Measurements from ENCODE around the gene NARF.
A peak's percentile ranks its signal among the peaks of the same experiment; 100 is the strongest.

Gene NARF

DNA sequence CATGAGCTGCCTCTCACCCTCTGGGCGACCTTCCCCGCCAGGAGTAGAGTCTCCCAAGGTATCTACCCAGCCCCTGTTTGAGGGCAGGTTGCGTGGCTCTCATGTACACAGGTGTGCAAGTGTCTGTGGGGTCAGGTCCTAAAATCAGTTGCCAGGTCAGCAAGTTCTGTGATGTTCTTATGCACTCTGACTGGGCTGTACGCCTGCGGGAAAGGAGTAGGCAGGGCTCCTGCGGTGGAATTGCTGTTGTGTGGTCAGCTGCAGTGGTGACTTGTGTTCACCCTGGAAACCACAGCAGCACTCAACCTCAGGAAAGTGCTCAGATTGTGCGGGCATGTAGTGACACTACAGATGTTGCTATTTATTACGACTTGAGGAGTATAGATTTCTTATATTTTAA lies 19.4 kb downstream of the NARF start:
- DNase-seq (ENCODE audit: low read depth) = no peak

DNA sequence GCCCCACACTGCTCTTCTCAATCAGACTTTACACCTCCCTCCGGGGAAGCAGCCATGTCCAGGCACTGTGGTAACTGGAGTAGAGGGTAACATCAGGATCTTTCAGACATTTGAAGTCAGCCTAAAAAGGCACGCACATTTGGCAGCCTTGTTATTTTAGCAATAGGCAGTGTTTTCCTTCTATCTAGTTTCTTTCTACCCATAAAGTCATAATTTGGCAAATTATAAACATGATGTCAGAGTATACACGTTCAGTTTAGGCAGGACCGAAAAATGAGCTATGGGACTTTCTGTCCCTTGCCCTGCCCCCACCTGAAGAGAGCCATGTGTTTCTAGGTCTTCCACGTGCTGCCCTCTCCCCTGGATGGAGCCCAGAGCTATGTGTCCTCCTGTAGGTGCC lies 21.1 kb downstream of the NARF start:
- no peak for DNase-seq (ENCODE audit: low read depth)

GRCh38 chr17:82480318-82480717 lies 21.8 kb downstream of the NARF start:
- no peak for DNase-seq (ENCODE audit: low read depth)

GRCh38 chr17:82483204-82483660 lies 24.7 kb downstream of the NARF start:
- no peak for DNase-seq (ENCODE audit: low read depth)

DNA sequence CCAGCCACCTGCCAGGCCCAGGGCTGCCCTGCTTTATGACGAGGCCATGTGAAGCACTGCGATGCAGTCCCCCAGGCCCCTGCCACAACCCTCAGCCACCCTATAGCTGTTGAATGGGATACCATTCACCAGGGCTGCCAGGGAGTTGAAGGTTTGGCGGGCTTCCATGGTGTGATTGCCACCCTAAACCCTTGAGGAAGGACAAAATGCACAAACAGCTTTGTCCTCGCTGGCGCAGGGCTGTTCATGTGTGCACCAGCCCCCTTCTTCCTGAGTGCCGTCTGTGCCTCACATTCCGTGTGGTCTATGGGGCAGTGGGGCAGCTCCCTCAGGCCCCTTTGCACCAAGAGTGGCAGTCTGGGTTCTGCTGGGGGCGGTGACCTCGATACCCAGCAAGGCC lies 25.3 kb downstream of the NARF start:
- no peak for DNase-seq (ENCODE audit: low read depth)

DNA sequence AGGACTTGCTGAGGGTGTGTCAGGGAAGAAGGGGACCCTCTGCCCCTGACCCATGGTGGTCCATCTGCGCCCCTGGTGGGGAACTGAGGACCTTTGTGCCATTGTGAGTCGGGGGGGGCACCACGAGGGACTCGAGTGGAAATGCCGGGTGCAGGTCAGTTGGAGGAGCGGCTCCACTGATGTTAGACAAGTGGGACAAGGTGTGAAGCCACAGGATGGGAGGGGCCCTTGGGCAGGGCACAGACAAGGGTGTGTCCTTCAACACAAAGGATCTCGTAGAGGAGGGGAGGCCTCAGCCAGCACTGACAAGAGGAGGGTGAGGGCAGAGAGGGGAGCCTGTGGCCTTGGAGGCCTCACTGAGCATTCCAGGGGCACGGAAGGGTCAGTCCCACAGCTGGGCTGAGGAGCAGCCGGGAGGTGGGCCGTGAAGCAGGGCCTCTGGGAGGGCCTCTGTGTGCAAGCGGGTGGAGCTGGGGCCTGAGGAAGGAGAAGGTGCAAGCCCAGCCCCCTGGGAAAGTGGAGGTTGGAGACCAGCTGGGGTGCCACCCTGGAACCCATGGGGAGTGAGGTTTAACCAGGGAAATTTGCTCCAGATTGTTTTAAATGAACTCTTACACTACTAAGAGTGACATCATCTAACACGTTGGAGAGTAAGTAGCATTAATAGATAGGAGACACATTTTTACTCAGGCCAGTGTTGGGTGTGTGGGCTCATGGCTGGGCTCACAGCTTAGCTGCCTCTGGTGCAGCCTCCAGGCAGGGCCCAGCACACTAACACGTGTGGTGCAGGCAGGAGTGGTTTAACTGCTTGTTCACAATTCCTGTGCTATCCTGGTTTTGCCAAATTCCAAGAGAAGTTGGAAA lies 27.9 kb downstream of the NARF start:
- DNase-seq (ENCODE audit: low read depth) = no peak

GRCh38 chr17:82487910-82488309 lies 29.4 kb downstream of the NARF start:
- no peak for DNase-seq (ENCODE audit: low read depth)

GRCh38 chr17:82489117-82489516 lies 30.6 kb downstream of the NARF start:
- DNase-seq (ENCODE audit: low read depth) = no peak

DNA sequence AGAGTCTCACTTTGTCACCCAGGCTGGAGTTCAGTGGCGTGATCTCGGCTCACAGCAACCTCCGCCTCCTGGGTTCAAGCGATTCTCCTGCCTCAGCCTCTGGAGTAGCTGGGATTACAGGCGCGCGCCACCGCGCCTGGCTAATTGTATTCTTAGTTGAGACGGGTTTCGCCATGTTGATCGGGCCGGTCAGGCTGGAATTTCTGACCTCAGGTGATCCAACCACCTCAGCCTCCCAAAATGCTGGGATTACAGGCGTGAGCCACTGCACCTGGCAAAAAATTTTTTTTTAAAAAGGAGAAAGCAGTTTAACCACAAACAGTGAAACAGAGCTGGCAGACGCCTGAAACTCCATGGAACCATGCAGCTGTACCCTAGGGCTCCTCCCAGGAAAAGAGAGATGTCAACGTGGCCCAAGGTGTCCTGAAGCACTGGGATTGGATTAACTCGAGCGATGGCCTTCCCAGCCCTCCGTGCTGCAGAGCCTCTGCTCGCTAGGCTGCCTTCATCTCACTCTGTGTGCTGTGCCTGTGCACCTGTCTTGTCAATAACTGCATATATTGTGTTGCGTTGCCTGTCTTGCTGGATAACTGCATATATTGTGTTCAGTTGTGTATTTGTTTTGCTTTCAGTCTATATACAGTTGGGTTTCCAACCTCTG lies 31.4 kb downstream of the NARF start:
- DNase-seq (ENCODE audit: low read depth) = no peak

GRCh38 chr17:82490512-82491195 lies 32.1 kb downstream of the NARF start:
- no peak for DNase-seq (ENCODE audit: low read depth)

GRCh38 chr17:82491196-82491530 lies 32.6 kb downstream of the NARF start:
- DNase-seq (ENCODE audit: low read depth) = no peak

DNA sequence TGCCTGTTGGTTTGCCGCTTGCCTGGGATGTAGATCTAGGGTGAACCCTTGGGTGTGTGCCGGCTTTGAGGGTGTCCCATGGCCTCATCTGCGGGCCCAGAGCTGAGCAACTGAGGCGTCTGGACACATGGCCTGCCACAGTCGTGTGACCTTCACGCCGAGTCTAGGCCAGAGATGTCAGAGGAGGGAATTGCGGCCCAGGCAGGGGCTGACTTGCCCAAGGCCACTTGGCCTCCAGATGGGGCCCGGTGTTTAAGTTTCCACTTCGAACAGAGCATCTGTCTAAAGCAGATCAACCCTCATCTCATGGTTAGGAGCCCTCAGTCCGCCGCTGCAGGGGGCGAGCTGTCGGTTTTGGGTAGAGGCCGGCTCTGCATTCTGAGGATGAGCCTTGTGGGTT lies 33.0 kb downstream of the NARF start:
- no peak for DNase-seq (ENCODE audit: low read depth)

DNA sequence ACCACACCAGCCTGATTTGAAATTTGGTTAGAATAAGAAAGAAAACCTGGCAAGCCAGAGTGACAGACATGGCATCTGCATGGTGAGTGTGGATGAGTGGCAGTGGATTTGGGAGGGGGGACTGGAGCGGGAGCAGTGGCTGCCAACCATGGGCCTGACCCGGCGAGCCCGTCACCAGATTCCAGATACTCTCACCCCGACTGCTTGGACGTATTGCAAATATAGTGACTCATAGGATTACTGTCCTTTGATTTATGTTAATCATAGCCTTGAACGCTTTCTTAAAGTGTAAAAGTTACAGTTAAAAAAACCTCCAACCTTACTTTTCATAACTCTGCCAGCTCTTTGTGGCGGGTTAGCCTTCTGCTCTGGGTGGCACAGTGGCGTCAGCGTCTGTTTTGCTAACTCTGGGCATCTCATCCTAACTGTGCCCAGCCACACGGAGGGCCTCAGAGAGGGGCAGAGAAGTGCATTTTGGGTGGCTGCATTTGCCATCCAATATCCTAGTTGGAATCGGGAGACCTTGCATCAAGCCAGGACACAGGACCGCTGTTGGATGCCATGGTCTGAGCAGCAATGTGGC lies 34.2 kb downstream of the NARF start:
- DNase-seq (ENCODE audit: low read depth) = no peak

DNA sequence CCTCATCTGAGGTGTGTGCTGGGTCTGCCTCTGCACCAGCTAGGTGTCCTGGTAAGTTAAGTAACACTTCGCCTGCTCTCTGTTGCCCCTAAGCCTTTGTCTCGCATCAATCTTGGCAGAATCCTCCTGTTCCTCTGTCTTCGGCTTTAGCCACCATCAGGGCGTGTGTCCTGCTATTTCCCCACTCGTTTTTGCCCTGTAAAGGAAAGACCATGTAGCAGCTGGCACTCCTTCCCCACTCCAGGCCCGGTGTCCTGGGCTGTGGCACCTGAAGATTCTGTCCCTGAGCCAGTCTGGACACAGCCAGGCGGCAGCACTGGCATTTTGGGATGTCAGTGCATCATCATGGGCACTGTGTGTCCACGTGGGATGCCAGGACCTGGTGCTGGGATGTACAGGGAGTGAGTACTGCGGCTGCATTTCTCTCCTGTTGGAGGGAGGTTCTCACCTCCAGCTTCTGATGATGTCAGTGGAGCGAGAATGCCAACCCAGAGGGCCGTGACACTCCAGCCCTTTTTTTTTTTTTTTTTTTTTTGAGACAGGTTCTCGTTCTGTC lies 34.8 kb downstream of the NARF start:
- no peak for DNase-seq (ENCODE audit: low read depth)

- peak; percentile 80 for DNase-seq (ENCODE audit: low read depth)
These were observed 35.9 kb downstream of the NARF start for GRCh38 chr17:82494236-82495055.

DNA sequence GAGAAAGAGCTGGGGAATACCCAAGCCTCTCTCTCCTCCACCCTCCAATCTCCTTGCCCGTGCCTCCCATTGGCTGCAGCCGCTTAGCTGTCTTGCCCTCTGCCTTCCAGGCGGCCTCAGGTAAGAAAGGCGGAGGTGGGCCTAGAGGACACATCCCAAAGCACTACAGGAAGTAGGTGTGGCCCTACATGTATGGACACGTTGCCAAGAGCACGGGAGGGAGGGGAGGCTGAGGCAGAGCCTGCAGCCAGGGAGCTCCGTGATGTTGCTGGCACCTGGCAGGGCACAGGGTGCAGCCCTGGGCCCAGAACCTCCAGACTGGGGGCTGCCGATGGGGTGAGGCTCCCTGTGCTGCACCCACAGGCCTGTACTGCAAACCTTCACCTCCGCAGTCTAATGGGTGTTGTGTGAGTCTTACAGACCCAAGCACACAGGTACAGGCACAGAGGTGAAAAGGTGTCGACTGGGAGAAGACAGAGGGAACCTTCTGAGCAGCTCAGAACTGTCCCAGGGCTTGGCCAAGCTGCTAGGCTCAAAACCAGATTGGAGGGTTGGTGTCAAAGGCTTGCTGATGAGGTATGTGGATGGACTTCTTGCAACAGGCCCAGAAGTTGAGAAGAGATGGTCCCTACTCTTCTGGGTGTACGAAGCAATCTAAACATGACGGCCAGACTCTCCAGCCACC lies 37.4 kb downstream of the NARF start:
- DNase-seq (ENCODE audit: low read depth) = no peak

GRCh38 chr17:82496529-82497434 lies 38.2 kb downstream of the NARF start:
- DNase-seq (ENCODE audit: low read depth) = peak; percentile 84

DNA sequence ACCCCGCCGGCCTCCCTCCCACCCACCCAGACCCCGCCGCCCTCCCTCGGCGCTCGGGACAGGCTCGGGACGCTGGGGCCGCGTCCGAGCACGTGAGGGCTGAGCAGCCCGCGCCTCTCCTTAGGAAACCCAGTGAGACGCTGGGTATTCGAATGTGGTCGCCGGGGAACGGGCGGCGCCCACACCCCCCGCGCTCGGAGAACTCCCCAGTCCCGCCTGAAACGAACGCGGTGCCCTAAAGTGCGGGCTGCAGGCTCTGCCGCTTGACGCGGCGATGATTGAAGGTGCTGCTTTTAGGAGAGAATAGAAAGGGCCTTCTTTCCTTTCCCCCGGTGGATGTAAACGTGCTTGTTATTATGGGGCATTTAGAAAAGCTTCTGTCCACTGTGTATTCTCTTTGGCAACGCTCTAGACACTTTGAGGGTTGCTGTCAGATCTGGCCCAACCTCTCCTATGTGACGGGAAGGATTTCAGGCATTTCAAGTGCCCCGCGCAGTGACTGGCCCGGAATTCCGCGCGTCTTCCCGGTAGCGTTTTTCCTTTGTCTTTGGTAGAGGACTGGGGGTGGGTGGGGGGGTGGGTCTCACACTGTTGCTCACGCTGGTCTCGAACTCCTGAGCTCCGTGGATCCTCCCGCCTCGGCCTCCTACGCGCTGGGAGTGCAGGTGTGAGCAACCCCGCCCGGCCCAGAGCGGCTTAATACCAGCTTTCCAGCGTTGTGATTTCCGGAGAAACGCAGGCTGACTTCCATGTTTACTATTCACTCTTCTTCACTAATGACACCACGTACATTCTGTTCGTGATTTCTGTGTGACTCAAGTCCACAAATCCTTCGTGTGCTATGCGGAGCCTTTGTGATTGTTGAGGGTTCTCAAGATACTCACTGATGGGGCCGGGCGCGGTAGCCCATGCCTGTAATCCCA lies 39.2 kb downstream of the NARF start:
- peak; percentile 28 for DNase-seq (ENCODE audit: low read depth)

- DNase-seq (ENCODE audit: low read depth) = no peak
These were observed 43.7 kb downstream of the NARF start for GRCh38 chr17:82502207-82502606.

Measured in activated T-cell treated with anti-CD3 and anti-CD28 coated beads for 1 hour (primary cell).